GM18951 (cell line): Measurements from ENCODE around the gene CHCHD10.

ENCODE experiments used
- POLR2A ChIP-seq: IDR thresholded peaks from 4 replicates; pipeline ENCODE4 v1.6.1; 2011; ENCODE audit warnings: mild to moderate bottlenecking; ENCODE audit not compliant: insufficient read length, insufficient read depth; ENCODE audit errors: extremely low read depth
- in situ Hi-C: fragments of 300-500 bp; cut with MboI; formaldehyde crosslinking; loops from one replicate; pipeline ENCODE4 v1.12.0; 2022; ENCODE audit warnings: low sequenced_read_pairs, mixed read lengths, inconsistent platforms; ENCODE audit not compliant: unreplicated experiment

CHCHD10 gene

GRCh38 chr22:23796461-23796860 lies 28.7 kb upstream of the CHCHD10 start:
- TF ChIP-seq POLR2A, result no peak
- in situ Hi-C loops, result no loop called here

GRCh38 chr22:23793326-23793725 lies 25.6 kb upstream of the CHCHD10 start:
- TF ChIP-seq POLR2A, result no peak
- in situ Hi-C loops, result no loop called here

GRCh38 chr22:23791738-23792645 lies 24.2 kb upstream of the CHCHD10 start:
- in situ Hi-C loops, result no loop called here
- TF ChIP-seq POLR2A, result no peak

DNA sequence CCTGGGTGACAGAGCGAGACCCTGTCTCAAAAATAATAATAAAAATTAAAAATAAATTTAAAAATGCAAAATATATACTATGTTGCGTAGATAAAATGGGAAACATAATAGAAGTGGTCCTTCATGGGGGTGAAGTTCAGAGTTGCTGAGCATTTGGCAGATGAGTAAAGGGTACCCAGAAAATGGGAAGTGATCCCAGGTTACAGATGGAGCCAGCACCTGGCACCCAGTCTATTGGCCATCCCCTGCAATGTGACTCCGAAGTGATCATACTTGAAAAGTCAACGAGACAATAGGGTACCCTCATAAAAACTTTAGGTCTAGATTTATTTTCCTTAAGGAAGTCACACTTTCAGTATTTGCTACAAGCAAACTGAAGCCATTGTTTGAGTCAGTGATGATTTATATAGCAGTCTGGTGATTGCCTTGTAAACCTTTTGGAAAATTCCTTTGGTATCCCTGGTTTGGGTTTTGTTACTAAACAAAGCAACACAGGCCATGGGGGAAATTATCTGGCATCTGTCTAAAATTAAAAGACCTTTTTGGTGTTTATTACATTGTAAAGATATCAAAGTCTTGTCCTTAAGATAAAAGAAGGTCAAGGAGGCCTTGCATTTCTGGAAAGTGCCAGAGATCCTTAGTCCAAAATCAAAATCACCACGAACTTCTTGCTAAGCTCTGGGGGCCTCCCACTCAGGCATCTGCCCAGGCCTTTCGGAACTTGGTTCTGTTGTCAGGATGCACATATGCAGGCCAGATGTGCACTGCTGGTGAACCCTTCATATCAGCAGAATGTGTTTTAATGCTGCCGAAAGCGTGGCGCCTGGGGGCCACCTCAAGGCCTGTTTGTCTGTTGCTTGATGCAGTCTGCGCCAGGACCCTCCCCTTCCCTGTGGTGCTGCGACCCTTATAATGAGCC lies 23.3 kb upstream of the CHCHD10 start:
- in situ Hi-C loops, result no loop called here
- no peak for TF ChIP-seq POLR2A

DNA sequence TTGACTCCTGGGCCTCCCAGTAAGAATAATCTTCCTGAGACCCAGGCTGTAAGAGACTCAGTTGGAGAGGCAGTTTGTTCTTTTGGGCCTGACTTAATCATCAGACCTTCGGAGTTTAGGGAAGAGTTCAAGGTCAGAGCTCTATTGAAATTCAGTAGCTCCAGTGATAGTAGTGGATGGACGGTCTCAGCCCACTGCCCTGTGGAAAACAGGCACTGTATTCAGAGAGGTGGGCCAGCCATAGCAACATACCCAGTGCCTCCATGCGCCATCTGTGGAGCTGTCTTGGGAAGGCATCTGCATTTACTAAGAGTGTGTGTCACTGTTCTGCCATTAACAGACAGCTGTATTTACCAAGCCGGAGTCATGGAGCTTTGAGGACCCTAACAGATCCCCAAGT lies 21.9 kb upstream of the CHCHD10 start:
- in situ Hi-C loops, result no loop called here
- no peak for TF ChIP-seq POLR2A

DNA sequence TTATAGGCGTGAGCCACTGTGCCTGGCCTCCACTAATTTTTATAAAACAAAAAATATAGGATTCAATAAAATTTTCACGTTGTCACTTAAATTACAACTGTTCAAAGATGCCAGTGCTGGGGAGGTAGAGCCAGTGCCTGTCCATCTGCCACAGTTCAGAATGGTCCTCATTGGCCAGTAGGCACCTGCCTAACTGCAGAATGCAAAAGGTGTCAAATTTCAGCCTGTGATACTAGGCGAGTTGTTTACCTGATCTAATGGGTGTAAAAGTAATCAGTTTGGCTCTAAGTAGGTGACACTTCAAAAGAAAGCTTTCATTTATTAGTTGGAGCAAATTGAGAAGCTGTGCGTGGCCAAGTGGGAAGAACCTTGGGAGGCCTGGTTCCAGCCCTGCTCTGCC lies 21.3 kb upstream of the CHCHD10 start:
- in situ Hi-C loops, result no loop called here
- TF ChIP-seq POLR2A, result no peak

DNA sequence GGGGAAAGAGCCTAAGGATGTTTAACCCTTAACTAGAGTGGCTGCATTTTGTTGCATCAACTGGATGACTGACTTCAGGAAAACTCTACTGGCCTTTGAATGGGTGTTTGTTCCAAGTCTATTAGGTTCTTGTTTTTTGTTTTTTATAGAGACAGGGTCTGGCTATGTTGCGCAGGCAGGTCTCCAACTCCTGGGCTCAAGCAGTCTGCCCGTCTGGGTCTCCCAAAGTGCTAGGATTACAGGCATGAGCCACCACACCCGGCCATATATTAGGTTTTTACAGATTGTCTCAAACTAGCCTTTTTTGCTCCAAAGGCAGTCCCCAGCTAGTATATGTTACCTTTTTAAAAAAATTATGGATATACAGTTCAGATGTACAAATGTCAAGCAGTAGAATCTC lies 20.1 kb upstream of the CHCHD10 start:
- in situ Hi-C loops, result no loop called here
- TF ChIP-seq POLR2A, result no peak

- in situ Hi-C loops, result no loop called here
Measured at GRCh38 chr22:23787600-23787896, 19.8 kb upstream of the CHCHD10 start.

DNA sequence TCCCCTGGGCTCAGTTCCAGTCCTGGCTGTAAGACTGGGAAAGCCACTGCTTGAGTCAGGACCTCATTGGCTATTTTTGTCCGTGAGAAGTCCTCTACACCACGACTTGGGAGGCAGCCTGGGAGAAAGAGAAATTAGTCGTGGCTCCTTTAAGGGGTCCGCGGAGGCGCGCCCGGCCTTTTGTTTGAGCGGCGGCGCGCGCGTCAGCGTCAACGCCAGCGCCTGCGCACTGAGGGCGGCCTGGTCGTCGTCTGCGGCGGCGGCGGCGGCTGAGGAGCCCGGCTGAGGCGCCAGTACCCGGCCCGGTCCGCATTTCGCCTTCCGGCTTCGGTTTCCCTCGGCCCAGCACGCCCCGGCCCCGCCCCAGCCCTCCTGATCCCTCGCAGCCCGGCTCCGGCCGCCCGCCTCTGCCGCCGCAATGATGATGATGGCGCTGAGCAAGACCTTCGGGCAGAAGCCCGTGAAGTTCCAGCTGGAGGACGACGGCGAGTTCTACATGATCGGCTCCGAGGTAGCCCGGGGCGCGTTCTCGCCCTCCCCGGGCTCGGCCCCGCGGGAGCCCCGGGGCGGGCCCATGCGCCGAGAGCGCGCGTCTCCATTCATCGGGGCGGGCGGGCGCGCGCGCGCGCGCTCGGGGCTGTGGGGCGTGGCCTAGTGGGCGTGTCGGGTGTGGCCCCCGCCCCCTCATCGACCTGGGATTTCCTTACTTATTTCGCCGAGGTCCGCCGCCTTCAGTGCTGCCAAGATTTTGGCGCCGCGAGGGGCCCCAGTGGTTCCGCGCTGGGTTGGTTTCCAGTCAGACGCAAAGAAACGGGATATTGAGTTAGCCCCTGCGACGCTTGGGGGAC lies 19.2 kb upstream of the CHCHD10 start, which contains the start of gene SMARCB1:
SMARCB1 (plus strand) TSS at position 215 of the 848 bp plus-strand sequence; CDS start at position 419, 204 bp downstream.
- TF ChIP-seq POLR2A, result peak; percentile 77
- in situ Hi-C loops, result no loop called here

More at GRCh38 chr22:23787600-23787896, 19.8 kb upstream of the CHCHD10 start:
- no peak for TF ChIP-seq POLR2A

GRCh38 chr22:23786261-23786710 lies 18.5 kb upstream of the CHCHD10 start:
- TF ChIP-seq POLR2A, result no peak
- in situ Hi-C loops, result no loop called here

DNA sequence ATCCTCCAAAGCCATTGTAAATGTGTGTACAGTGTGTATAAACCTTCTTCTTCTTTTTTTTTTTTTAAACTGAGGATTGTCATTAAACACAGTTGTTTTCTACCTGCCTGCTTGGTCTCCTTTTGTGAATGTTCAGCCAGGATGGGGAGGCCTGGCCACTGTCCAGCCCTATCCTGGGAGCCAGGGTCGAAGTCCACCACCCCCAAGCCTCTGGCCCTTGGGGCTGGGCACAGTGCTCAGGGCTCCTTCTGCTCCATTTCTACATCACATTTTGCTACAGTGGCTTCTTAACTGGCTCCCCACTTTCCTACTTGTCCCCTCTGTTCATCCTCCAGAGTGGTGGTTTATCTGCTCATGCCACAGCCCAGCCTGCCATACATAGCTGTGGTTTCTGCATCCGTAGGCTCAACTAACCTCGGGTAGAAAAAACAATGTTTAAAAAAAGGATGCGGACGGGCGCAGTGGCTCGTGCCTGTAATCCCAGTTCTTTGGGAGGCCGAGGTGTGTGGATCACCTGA lies 16.5 kb upstream of the CHCHD10 start:
- no peak for TF ChIP-seq POLR2A
- in situ Hi-C loops, result no loop called here
